ENCODE measurements around the gene POLR3E. TPM values are rescaled to one million over a fixed set of nuclear protein-coding genes. Genes with fewer than 3 reads are reported as not detected.

POLR3E gene
- total and polyA plus RNA-seq, 12 donors = 22.3 to 40.7 (median 30.6) TPM

- intact Hi-C loops (cut with DNase I) = no loop called here
- H3K27ac ChIP-seq = no peak overlapping the region
Measured at GRCh38 chr16:22359679-22360078, 62.5 kb downstream of the POLR3E start.

GRCh38 chr16:22360963-22361659 lies 63.9 kb downstream of the POLR3E start:
- Histone ChIP-seq H3K27ac (no peak overlapping the region), H3K27me3 (no peaks in the 10 kb centered on the region), H3K4me3 (no peak overlapping the region), H3K4me1 (peaks cover 0 to 12% (median 0%) of the 10 kb centered on the region in 9 donors), H3K36me3 (peaks cover 0 to 74% (median 13%) of the 10 kb centered on the region in 9 donors), H3K9me3 (no peaks in the 10 kb centered on the region)
- ATAC-seq (no peak), DNase-seq (no peak)
- intact Hi-C loops (cut with DNase I) = no loop called here
- no peak for TF ChIP-seq CTCF (IDR thresholded peaks at IDR 0.05)
- 85 to 88% methylated on average over 8 of the region's 8 CpGs for WGBS, 2 donors

More at GRCh38 chr16:22359679-22360078, 62.5 kb downstream of the POLR3E start:
- Histone ChIP-seq H3K27me3 (no peaks in the 10 kb centered on the region), H3K9me3 (no peaks in the 10 kb centered on the region), H3K4me1 (peaks cover 0 to 24% (median 0%) of the 10 kb centered on the region in 9 donors), H3K36me3 (peaks cover 0 to 68% (median 13%) of the 10 kb centered on the region in 9 donors), H3K4me3 (no peak overlapping the region)
- DNase-seq = no peak
- no peak for TF ChIP-seq CTCF (IDR thresholded peaks at IDR 0.05)
- ATAC-seq = no peak

- intact Hi-C loops (cut with DNase I) = loop anchor here in 1 of 10 donors (2.0 kb wide), 1 partner anchor 21 kb away; no protein-coding TSS in a partner anchor
- Histone ChIP-seq H3K4me1 (peaks cover 0 to 34% (median 6%) of the 10 kb centered on the region in 9 donors), H3K4me3 (no peak overlapping the region), H3K27ac (no peak overlapping the region), H3K9me3 (no peaks in the 10 kb centered on the region), H3K36me3 (peaks cover 0 to 58% (median 13%) of the 10 kb centered on the region in 9 donors), H3K27me3 (no peaks in the 10 kb centered on the region)
- ATAC-seq (no peak), DNase-seq (no peak)
- TF ChIP-seq CTCF (IDR thresholded peaks at IDR 0.05) = no peak
- WGBS, 2 donors = 91 to 97% methylated on average over 2 of the region's 2 CpGs
Measured at GRCh38 chr16:22364241-22364640, 67.0 kb downstream of the POLR3E start.

- TF ChIP-seq CTCF (IDR thresholded peaks at IDR 0.05) = no peak
- no peak overlapping the region for H3K27ac ChIP-seq
- H3K27me3 ChIP-seq = no peaks in the 10 kb centered on the region
- DNase-seq = no peak
- H3K9me3 ChIP-seq = no peaks in the 10 kb centered on the region
- H3K4me3 ChIP-seq = no peak overlapping the region
- WGBS, 2 donors = 97 to 98% methylated on average over 2 of the region's 2 CpGs
- intact Hi-C loops (cut with DNase I) = no loop called here
- ATAC-seq = no peak
- peaks cover 0 to 52% (median 28%) of the 10 kb centered on the region in 9 donors for H3K4me1 ChIP-seq
- H3K36me3 ChIP-seq = peaks cover 0 to 44% (median 13%) of the 10 kb centered on the region in 9 donors
Measured at GRCh38 chr16:22366371-22366770, 69.2 kb downstream of the POLR3E start.

All from heart right ventricle (tissue), 16 donors.